Adrenal gland (tissue), 5 donors: Measurements from ENCODE around the gene RAB40C.

ENCODE experiments used
- CTCF ChIP-seq, 6 experiments: fragments of 450-650 bp in 4 of 6; fragments of 200-600 bp in 2 of 6; sonication (generic) in 1 of 6; IDR thresholded peaks; 1 replicate in 5 of 6; 2 replicates in 1 of 6; pipeline versions ENCODE4 v1.5.1 to v1.8.0; 2016 to 2021; ENCODE audit warnings: antibody characterized with exemption in 6 of 6, mild to moderate bottlenecking in 2 of 6, moderate library complexity in 1 of 6
- POLR2A ChIP-seq, 2 donors: fragments of 450-650 bp; IDR thresholded peaks; one replicate each; pipeline ENCODE4 v1.6.1; 2017; ENCODE audit warnings: antibody characterized with exemption in 2 of 2, mild to moderate bottlenecking in 2 of 2, moderate library complexity in 1 of 2
- donor health status: DM: no; HTN: no; CAD: no.

DNA sequence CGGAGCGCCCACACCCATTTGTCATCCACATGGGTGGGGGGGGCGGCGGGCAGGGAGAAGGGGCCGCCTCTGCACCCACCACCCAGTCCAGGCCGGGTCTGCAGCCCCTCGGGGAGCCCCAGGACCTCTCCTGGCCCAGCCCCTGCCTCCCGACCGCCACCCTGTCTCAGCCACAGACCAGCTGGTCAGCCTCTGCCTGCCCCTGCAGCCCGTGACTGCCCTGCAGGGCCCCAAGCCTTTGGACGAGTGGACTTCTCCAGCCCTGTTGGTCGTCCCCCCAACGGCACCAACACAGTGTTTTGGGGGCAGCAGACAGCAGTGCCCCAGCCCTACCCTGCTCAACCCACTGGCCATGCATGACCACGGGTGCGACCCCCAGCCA, 28.5 kb upstream of the RAB40C start:
- TF ChIP-seq CTCF (IDR thresholded peaks at IDR 0.05) (no peak), POLR2A (IDR thresholded peaks at IDR 0.05) (no peak)
